D721Med (cell line): ENCODE results near the gene STK38L.

ENCODE experiments used
- DNase-seq: peaks from one replicate; pipeline ENCODE4 v3.0.0; 2011; ENCODE audit warnings: low spot score; ENCODE audit not compliant: insufficient read length
- FAIRE-seq: peaks from 2 replicates; lab custom pipeline; 2011; peaks lifted over from hg19 to GRCh38; lab: Jason Lieb, UNC
- CTCF ChIP-seq: IDR thresholded peaks from 2 replicates; pipeline ENCODE4 v1.5.1; 2012; ENCODE audit warnings: mild to moderate bottlenecking, control low read depth; ENCODE audit not compliant: insufficient read depth; ENCODE audit errors: missing control alignments

Gene STK38L

GRCh38 chr12:27244689-27245488 lies 803 bp downstream of the STK38L start:
- DNase-seq (no peak), FAIRE-seq (no peak)
- no peak for TF ChIP-seq CTCF

GRCh38 chr12:27246141-27246540 lies 2.1 kb downstream of the STK38L start:
- no peak for TF ChIP-seq CTCF
- FAIRE-seq = no peak
- DNase-seq = no peak

GRCh38 chr12:27246774-27247173 lies 2.7 kb downstream of the STK38L start:
- no peak for TF ChIP-seq CTCF
- DNase-seq = no peak
- FAIRE-seq = no peak

- FAIRE-seq (no peak), DNase-seq (no peak)
- TF ChIP-seq CTCF = no peak
These were observed 8.8 kb downstream of the STK38L start for GRCh38 chr12:27252934-27253333.

- no peak for DNase-seq
- FAIRE-seq = no peak
- TF ChIP-seq CTCF = no peak
These were observed 9.3 kb downstream of the STK38L start for GRCh38 chr12:27253347-27253746.

GRCh38 chr12:27255806-27256205 lies 11.7 kb downstream of the STK38L start:
- TF ChIP-seq CTCF = no peak
- FAIRE-seq (no peak), DNase-seq (no peak)

- FAIRE-seq = no peak
These were observed 13.2 kb downstream of the STK38L start for GRCh38 chr12:27257104-27257843.

More at GRCh38 chr12:27257104-27257843, 13.2 kb downstream of the STK38L start:
- no peak for TF ChIP-seq CTCF
- no peak for DNase-seq
